Erythroblast (primary cell): Measurements from ENCODE around the gene TP53INP2.
A peak's percentile ranks its signal among the peaks of the same experiment; 100 is the strongest.
"Not testable (repeated sequence)": the region's sequence is repeated elsewhere in the genome, so short reads cannot be mapped to it uniquely, and the experiment has no call there.

Experiments
- DNase-seq, 2 experiments: peaks; one replicate each; lab custom pipeline; 2025; lab: John Stamatoyannopoulos, UW
- GATA1 ChIP-seq: IDR thresholded peaks from 2 replicates; pipeline ENCODE4 v1.6.1; 2011; ENCODE audit warnings: low read depth, mild to moderate bottlenecking, control low read depth, low read length, moderate library complexity
- POLR2A ChIP-seq: IDR thresholded peaks from 2 replicates; pipeline ENCODE4 v1.6.1; 2011; ENCODE audit warnings: mild to moderate bottlenecking, low read length

Gene TP53INP2

GRCh38 chr20:34710568-34710839 lies 6.4 kb downstream of the TP53INP2 start:
- TF ChIP-seq GATA1 (no peak), POLR2A (no peak)

GRCh38 chr20:34710861-34711574 lies 6.9 kb downstream of the TP53INP2 start:
- peak in 1 of 2 experiments; percentile 40 for DNase-seq
- TF ChIP-seq POLR2A, result no peak
- no peak for TF ChIP-seq GATA1

More at GRCh38 chr20:34710568-34710839, 6.4 kb downstream of the TP53INP2 start:
- no peak for DNase-seq

GRCh38 chr20:34711813-34712430 lies 7.8 kb downstream of the TP53INP2 start:
- TF ChIP-seq POLR2A (no peak), GATA1 (no peak)
- DNase-seq, result no peak

- TF ChIP-seq GATA1, result no peak
- TF ChIP-seq POLR2A, result no peak
- DNase-seq, result peak in 1 of 2 experiments; percentile 56
Observed at GRCh38 chr20:34712525-34713192, 8.5 kb downstream of the TP53INP2 start.

- peak; percentile 77 for TF ChIP-seq GATA1
- no peak for TF ChIP-seq POLR2A
- peak; percentile 97 to 99 for DNase-seq
Observed at GRCh38 chr20:34713194-34713943, 9.2 kb downstream of the TP53INP2 start.

GRCh38 chr20:34713944-34714515 lies 9.9 kb downstream of the TP53INP2 start:
- peak; percentile 30 to 44 for DNase-seq

GRCh38 chr20:34715384-34715783 lies 11.2 kb downstream of the TP53INP2 start:
- TF ChIP-seq POLR2A, result no peak
- TF ChIP-seq GATA1, result no peak
- peak in 1 of 2 experiments; percentile 37 for DNase-seq

GRCh38 chr20:34716921-34717229 lies 12.7 kb downstream of the TP53INP2 start:
- TF ChIP-seq POLR2A (no peak), GATA1 (no peak)

GRCh38 chr20:34717230-34718095 lies 13.3 kb downstream of the TP53INP2 start:
- no peak for TF ChIP-seq GATA1
- TF ChIP-seq POLR2A, result no peak
- no peak for DNase-seq

More at GRCh38 chr20:34716921-34717229, 12.7 kb downstream of the TP53INP2 start:
- DNase-seq, result no peak

- peak in 1 of 2 experiments; percentile 12 for DNase-seq
Observed at GRCh38 chr20:34719242-34720017, 15.3 kb downstream of the TP53INP2 start.

GRCh38 chr20:34720266-34720665 lies 16.1 kb downstream of the TP53INP2 start:
- TF ChIP-seq GATA1 (no peak), POLR2A (no peak)
- DNase-seq, result peak in 1 of 2 experiments; percentile 19

GRCh38 chr20:34722560-34722959 lies 18.4 kb downstream of the TP53INP2 start:
- not testable (repeated sequence) for DNase-seq
